NCI-H146 (cell line): Measurements from ENCODE around the gene C18orf32.
"Not testable (repeated sequence)": the region's sequence is repeated elsewhere in the genome, so short reads cannot be mapped to it uniquely, and the experiment has no call there.

Source experiments
- DNase-seq: peaks from one replicate; lab custom pipeline; 2025; lab: John Stamatoyannopoulos, UW

C18orf32 gene

DNA sequence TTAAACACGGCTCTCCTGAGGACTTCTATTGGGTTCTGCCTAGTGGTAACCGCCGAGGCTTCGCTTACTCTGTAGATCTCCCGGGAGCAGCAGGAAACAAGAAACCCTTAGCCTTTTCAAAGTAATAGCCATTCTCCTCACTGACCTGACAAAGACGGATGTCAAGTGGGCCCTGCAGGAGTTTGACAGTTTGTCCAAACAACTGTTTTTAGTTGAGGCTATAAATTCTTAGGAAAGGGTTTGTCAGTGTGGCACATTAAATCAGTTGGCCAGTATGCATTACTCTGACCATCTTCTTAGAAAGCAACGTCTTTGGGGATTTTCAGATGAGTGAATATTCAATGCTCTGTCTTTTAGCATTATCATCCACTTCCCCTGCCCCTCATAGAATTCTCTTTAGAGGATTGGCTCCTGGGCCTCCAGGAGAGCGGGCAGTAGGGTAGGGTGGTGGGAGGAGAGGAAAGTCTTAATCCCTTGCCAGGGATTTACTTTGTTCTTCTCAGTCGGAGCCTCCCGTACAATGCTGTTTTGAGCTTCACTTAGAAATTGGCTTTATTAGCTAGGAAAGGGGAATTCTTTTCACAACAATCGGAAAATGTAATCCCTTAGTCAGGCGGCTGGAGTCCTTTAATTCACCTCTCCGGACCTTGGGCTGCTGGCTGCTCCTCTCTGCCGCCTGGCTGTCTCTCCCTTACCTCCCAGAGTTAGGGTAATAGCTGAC lies 13.3 kb upstream of the C18orf32 start:
- DNase-seq = peak; percentile 24

DNA sequence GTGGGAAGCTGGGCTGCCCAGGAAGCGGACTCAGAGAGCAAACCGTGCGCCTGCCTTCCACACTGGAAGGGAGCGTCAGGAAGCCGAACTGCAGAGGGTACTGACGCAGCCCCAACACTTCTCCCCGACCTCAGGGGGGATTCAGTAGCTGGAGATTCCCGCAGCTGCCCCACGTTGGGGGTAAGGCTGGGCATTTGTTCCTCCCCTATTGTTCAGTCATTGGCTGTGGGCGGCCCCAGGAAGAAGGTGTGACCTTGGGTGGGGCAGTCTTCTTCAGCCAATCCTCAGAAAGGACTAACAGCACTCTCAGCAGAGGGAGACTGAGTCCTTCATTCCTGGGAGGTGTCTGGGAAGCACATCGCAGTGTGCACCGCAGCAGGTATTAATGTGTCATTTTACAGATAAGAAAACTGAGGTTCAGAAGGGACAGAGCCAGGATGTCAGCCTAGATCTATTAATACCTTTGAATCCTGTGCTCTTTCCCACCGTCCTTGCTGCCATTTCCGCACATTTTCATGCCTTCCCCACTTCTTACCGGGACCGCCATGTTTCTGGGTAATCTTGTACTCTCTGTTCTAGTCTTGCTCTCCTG lies 12.1 kb upstream of the C18orf32 start:
- DNase-seq = no peak

DNA sequence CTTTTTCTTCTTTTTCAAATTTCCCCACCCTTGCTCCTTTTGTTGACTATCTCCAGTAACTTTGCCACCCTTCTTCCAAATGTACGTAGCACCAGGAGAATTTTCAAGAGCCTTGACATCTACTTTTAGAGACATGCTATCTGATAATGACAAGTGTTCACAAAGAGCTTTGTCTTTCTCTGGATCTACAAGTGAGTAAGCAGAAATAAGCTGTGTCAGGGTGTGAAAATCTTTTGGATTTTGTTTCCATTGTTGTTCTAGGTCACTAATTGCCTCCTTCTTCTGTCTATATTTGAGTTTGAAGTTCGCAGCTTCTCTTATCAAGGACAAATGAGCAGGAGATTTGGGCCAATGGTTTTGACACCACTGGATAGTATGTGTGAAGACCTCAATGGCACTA lies 8.4 kb upstream of the C18orf32 start:
- no peak for DNase-seq

DNA sequence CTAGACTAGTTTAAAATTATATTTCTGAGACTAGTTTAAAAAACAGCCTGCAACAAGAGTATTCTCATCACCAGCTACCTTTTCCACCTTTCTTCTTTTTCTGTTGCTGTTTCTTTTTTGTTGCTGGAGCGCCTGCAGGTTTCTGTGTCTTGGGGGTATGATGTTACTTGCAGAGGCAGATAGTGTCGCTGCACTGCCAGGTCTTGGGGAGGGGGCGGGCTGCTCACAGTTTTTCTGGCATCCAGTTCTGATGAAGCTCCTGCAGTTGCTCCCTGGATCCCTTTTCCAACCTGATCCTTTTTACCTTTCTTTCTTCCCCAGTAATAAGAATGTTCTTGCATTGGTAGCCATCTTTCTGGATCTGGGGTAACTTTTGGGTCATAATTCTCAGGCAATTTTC lies 8.0 kb upstream of the C18orf32 start:
- no peak for DNase-seq

DNA sequence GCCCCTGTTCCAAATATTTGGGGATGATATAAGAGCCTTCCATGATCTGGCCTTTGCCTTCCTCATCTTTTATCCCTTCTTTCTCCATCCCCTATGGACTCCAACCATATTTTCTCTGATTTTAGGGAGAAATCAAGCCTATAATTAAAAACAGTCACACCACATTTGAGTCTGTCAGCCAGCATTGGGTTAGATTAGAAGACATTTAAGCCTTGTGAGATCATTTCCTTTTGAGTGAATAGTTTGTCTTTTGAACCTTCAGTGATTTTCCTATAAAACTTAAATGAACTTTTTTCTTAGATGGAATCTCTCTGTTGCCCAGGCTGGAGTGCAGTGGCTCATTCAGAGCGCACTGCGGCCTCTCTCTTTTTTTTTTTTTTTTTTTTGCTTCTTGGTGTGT lies 7.6 kb upstream of the C18orf32 start:
- no peak for DNase-seq

DNA sequence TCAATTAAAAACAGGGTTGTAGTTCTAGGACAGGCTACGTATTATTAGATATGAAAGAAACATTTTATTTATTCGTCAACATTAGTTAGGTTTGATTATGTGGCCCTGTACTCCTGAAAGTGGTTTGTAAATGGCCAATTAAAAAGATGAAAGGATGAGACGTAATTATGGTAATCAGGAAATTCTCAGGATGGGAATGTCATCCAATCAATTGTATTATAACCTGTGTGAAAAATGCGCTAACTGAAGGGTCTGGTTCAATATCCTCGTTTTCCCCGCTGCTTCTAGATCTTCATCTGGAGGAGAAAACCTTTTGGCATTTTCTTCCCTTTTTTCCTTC lies 5.6 kb upstream of the C18orf32 start:
- DNase-seq = peak; percentile 68

DNA sequence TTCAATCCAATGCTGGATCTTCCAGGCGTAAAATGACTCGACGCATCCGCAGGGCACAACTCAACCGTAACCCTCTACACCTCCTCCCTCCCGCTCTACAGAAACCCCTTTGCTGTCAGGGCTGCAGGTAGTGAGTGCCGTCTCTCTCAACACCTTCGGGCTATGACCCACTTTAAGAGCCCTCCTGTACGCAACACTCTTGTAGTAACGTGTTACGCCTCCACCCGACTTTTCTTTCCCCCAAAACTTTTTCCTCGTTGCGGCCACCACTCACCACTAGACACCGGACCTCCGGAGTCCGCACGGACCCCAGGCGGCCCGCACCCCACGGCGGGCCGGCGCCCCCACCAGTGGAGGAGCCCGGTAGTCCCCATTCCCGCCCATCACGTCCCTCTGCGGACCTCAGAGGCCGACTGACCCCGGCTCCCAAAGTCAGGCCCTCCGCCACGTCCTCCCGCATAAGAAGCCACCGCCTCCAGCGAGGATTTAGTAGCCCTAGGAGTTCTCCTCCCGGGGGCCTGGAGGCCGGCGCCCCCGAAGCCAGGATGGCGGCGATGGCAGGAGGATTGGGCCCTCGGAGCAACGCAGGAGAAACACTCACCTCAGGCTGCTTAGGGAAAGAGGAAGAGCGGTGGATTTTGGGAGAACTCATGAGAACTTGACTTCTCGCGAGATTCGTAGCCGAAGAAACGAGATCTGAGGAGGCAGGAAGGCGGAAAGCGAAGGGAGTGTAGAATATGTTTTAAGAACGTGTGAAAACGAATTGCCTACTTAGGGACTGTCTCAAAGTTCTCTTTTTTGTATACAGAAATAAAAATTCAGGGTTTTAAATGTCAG lies 5.0 kb upstream of the C18orf32 start, which contains the start of gene RPL17:
RPL17 (minus strand) TSS at position 609 of the 837 bp plus-strand sequence.
- peak; percentile 100 for DNase-seq

DNA sequence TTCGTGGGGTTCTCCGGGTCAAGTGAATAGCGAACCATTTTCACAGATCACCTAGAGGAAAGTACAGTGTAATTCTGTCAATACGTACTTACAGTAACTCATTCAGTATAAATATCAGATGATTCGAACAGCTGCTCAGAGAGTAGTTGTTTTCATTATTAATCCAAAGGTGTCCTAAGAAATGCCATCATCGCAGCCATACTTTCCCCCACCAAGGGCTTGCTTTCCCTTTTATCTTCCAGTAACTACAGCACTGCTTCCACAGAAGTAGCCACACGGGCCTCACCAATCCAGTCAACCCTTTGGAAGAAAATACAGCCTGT lies 4.5 kb upstream of the C18orf32 start:
- DNase-seq = no peak

DNA sequence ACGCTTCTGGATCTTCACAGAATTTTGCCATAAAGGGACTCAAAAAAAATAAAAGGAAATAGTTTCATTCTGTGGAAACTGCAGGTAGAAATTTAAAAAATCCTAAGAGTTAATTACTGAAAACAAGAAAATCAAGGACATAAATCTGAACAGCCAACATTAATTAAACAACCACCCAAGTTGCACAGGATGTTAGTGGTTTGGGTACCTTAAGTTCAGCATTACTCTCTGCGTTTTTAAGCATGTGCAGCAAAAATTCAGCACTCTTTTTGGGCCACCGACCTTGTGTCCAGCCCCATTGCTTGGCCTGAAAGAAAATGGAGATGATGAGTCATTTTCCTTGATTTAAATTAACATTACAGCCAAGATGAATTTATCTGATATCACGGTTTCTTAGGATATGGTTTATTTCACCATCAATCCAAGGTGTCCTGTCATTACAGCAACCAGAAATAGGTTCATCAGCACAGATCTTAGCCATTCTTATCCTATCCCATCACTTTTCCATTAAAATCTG lies 3.3 kb upstream of the C18orf32 start:
- no peak for DNase-seq

DNA sequence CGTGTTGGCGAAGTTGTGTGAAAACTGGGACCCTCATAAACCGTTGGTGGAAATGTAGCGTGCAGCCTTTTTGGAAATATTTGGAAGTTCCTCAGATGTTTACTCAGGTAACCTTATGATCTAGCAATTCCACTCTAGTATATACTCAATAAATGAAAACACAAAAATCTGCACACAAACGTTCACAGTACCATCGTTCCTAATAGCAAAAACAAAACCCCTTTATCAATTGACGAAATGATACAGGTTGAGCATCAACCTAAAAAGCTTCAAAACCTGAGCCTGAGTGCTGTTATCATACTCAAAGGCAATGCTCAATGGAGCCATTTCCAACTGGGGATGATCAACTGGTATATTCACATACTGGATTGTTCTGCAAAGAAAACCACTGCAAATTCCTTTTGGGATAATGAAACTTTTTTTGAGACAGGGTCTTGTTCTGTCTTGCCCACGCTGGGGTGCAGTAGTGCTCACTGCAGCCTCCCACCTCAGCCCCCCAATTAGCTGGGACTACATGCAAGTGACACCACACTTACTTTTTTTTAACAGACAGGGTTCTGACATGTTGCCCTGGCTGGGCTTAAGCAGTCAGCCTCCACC lies 777 bp upstream of the C18orf32 start:
- no peak for DNase-seq

DNA sequence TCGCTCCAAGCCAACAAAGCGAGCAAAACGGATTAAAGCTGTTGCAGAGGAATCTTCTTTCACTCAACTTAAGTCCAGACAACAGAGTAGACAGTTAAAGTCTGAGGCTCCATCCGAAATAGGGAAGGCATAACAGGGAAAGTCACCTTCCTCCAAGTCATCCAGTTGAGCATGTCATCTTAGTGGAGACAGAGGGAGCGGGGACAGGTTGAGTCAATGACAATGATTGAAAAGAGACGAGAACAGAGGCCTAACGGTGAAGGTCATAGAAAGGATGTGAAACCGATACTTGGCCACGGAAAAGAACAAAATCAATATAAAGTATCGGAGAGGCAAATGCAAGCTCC lies 455 bp downstream of the C18orf32 start:
- no peak for DNase-seq

DNA sequence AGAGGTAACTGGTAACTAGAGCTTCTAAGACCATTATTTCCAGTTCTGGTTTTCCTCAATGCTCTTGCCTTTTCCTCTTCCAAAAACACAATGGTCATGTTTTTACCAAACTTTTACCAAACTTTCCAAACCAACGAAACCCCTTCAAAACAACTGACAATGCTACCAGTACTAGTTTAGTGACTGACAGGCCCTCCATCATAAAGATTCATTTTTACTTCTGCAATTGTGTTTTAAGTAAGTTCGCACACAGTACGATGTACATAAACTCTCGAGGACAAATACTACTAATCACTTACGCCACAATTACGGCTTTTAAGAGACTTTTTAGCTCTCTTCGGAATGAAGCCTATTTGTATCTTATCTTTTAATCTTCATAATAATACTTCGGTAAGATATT lies 900 bp downstream of the C18orf32 start:
- DNase-seq = no peak

DNA sequence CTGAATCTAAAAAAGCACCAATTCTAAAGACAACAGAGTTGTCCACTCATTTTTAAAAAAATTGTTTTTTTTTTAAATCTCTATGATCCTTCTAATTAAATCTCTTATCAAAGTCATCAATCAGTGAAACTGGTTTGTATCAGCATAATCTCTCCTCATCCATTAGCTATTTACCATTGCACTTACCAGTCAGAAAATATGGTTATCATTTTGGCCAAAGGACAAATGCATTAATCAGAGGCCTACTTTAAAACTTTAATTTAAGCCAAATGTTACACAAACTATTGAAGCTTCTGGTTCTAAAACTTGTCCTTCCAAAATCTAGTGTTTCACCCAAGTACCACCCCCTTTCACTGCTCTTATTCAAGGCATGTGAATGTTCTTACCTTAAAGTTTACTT lies 3.8 kb downstream of the C18orf32 start:
- no peak for DNase-seq

DNA sequence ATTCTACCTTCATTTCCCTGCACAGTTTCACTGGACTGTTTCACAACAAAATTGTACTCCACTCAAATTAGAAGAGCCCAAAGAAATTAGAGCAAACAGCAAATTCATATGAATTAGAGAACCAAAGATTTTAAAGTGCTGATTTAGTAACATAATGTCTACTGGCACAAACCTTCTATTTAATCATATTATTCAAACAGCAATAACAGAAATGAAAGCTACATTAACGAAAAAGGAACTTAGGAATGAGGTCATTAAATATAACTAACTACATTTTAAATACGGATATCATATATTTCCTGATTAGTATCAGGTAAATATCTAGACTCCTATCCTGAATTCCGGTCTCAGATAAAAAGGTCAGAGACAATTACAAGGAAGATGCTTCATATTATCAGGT lies 5.1 kb downstream of the C18orf32 start:
- no peak for DNase-seq

DNA sequence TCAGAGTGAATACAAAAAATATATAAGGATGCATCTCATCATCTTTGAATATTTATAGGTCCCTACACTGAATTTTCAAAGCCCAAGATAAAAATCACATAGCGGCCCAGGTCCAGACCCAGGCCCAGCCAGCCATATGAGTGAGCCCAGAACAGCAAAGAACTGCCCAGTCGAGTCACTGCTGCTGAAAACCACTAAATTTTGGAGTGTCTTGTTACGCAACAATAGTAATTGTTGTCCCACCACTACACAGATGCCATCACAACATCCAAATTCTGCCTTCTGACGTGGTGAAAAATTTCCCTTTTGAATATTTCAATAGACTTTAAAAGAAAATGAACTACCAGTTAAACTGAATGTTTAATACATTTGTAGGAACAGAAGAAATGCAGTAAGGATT lies 5.7 kb downstream of the C18orf32 start:
- no peak for DNase-seq

DNA sequence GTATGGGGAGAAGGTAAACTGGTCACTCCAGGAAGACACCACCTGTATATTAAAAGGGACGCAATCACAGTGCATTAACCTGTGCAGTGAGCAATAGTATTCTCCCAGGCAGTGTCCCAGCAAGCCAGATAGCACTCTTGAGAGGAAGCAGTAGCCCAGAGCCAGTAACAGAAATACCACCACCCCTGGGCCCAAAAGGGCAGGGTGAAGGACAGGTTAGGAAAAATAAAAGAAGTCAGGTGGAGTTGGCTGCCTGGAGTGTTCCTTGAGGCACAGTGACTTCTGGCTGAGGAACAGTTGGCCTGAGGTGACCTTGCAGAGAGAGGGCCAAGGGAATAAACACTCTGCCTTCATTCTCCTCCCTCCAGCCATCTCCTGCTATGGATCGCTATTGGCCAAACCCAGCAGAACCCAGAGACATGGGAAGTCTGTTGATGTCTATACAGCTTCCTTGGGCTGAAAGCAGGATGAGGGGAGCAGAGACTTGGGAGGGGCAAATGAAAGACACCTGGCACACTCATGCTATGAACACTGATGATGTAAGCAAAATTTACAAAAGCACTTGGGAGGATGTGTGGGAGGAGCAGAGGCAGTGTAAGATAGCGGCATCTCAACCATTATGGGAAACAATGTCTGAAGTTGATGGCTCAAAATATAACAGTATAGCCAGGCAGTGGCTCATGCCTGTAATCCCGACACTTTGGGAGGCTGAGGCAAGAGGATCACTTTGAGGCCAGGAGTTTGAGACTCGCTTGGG lies 7.5 kb downstream of the C18orf32 start:
- DNase-seq = no peak

DNA sequence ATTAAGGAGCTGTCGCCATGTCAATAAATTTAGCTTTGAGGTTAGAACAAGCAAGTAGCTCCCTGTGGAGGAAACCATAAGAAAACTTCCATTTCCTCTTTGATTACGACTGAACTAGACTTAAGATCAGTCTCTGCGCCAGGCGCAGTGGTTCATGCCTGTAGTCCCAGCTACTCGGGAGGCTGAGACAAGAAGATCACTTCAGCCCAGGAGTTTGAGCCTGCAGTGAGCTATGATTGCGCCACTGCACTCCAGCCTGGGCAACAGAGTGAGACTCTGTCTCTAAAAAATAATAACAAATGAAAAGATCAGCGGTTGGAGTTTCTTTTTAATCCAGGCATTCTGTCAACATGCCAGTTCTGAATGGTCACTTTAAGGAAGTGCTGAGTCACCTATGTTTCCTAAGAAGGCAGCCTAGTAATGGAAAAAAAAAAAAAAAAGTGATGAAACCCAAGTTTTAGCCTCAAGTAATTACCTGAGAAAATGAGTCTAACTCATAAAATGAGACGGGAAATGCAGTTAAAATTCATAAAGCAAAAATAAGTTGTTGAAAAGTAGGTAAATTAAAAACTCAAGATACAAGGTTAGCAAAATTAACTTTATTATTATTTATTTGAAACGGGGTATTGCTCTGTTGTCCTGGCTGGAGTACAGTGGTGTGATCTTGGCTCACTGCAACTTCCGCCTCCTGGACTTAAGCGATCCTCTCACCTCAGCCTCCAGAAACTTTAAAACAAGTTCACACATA lies 10.2 kb downstream of the C18orf32 start:
- DNase-seq = no peak

DNA sequence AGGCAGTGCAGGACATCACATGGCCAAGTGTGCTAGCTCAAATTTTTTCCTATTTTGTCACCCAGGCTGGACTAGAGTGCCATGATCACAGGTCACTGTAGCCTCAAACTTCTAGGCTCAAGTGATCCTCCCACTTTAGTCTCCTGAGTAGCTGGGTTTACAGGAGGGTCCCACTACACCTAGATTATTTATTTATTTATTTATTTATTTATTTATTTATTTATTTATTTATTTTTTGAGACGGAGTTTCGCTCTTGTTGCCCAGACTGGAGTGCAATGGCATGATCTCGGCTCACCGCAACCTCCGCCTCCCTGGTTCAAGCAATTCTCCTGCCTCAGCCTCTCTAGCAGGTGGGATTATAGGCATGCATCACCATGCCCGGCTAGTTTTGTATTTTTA lies 12.1 kb downstream of the C18orf32 start:
- DNase-seq = not testable (repeated sequence)

DNA sequence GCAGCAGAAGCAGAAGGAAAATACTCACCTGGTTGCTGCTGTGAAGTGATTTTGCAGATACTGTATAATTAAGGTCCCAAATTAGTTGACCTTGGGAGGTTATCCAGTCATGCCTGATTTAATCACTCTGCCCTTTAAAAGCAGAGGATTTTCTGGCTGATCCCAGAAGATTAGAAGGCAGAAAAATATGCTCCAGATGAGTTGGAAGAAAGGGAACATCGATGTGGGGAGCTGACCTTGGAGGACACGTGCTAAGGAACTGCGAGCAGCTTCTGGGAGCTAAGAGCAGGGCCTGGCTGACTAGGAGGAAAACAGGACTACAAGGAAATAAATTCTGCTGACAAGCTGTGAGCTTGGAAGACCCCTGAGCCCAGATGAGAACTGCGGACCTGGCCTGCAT lies 13.3 kb downstream of the C18orf32 start:
- no peak for DNase-seq

DNA sequence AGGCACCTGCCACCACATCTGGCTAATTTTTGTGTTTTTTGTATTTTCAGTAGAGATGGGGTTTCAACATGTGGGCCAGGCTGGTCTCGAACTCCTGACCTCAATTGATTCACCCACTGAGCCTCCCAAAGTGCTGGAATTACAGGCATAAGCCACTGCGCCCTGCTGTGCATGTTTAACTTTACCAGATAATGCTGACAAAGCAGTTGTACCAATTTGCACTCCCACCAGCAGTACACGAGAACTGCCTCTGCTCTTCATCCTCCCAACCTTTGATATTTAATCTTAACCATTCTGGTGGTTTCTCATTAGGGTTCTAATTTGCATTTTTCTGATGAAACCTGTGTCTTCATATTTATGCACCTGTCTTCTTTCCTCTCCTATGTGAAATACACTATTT lies 14.6 kb downstream of the C18orf32 start:
- DNase-seq = no peak

DNA sequence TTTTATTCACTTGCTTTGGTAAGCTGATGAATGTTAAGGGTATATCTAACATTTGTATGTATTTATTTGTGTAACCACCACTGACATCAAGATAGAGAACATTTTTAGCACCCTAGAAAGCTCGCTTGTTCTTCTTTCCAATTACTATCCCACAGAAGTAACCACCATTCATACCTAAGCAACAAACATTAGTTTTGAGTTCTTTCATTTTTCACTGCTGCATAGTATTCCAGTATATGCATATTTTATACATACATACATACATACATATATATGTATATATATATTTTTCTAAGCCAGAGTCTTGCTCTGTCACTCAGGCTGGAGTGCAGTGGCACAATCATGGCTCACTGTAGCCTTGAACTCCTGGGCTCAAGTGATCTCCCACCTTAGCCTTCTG lies 15.5 kb downstream of the C18orf32 start:
- no peak for DNase-seq
